Measurements from ENCODE around the gene UBAC2.

- TF ChIP-seq CTCF (IDR thresholded peaks at IDR 0.05): no peak
- no peak for TF ChIP-seq POLR2AphosphoS5 (IDR thresholded peaks at IDR 0.05; ENCODE audit: insufficient read depth in 1 of 2, low read depth in 1 of 2)
Measured at GRCh38 chr13:99418103-99418842, 217.6 kb downstream of the UBAC2 start.
